Peyer's patch (tissue), 4 donors: ENCODE measurements around the gene TMEM126A.

Source experiments
- CTCF ChIP-seq, 6 experiments: fragments of 450-650 bp in 4 of 6; fragments of 200-600 bp in 2 of 6; sonication (generic) in 1 of 6; IDR thresholded peaks; one replicate each; pipeline ENCODE4 v1.5.1; 2017 to 2019; ENCODE audit warnings: antibody characterized with exemption in 6 of 6, mild to moderate bottlenecking in 3 of 6, moderate library complexity in 1 of 6
- POLR2A ChIP-seq, 2 donors: fragments of 450-650 bp; IDR thresholded peaks; one replicate each; pipeline ENCODE4 v1.5.1; 2017; ENCODE audit warnings: antibody characterized with exemption in 2 of 2, mild to moderate bottlenecking in 2 of 2, moderate library complexity in 2 of 2

- TF ChIP-seq CTCF (IDR thresholded peaks at IDR 0.05), result peak in 1 of 6 experiments; percentile 1
- no peak for TF ChIP-seq POLR2A (IDR thresholded peaks at IDR 0.05)
Measured at GRCh38 chr11:85627332-85627997, 20.3 kb upstream of the TMEM126A start, which contains the start of gene DLG2.
